ENCODE data around the gene BAG1. TPM values are rescaled to one million over a fixed set of nuclear protein-coding genes. Genes with fewer than 3 reads are reported as not detected.

The BAG1 gene
- total and polyA plus RNA-seq, 12 donors, result 71.9 to 159 (median 132) TPM

GRCh38 chr9:33227008-33227398, 37.5 kb downstream of the BAG1 start:
- 87 to 91% methylated on average over 10 of the region's 10 CpGs for WGBS, 2 donors
- intact Hi-C loops (cut with DNase I), result loop anchor here in 4 of 10 donors (2.0 to 10.0 kb wide), 3 partner anchors 52 to 146 kb away; no protein-coding TSS in a partner anchor
- no peak for TF ChIP-seq CTCF (IDR thresholded peaks at IDR 0.05)

GRCh38 chr9:33225319-33226147, 39.0 kb downstream of the BAG1 start:
- WGBS, 2 donors, result 27 to 28% methylated on average over 6 of the region's 6 CpGs
- Histone ChIP-seq H3K4me1 (peaks cover 0 to 30% (median 4%) of the 10 kb centered on the region in 9 donors), H3K36me3 (no peaks in the 10 kb centered on the region), H3K27me3 (no peaks in the 10 kb centered on the region), H3K27ac (peak overlapping the region in 2 of 10 donors; percentile 0 to 77), H3K9me3 (no peaks in the 10 kb centered on the region), H3K4me3 (no peak overlapping the region)
- peak; percentile 47 to 85 (median 78) for TF ChIP-seq CTCF (IDR thresholded peaks at IDR 0.05)
- peak in 6 of 8 donors; percentile 34 to 68 (median 48) for ATAC-seq
- DNase-seq, result peak in 1 of 2 donors; percentile 68
- intact Hi-C loops (cut with DNase I), result loop anchor here in 9 of 10 donors (1.0 to 10.0 kb wide), 7 partner anchors 51 to 145 kb away; no protein-coding TSS in a partner anchor

More at GRCh38 chr9:33227008-33227398, 37.5 kb downstream of the BAG1 start:
- peaks cover 0 to 15% (median 4%) of the 10 kb centered on the region in 9 donors for H3K4me1 ChIP-seq
- H3K4me3 ChIP-seq, result no peak overlapping the region
- no peaks in the 10 kb centered on the region for H3K36me3 ChIP-seq
- H3K27ac ChIP-seq, result peak overlapping the region in 1 of 10 donors; percentile 77
- H3K27me3 ChIP-seq, result no peaks in the 10 kb centered on the region
- DNase-seq, result peak; percentile 19 to 45
- H3K9me3 ChIP-seq, result no peaks in the 10 kb centered on the region
- ATAC-seq, result peak in 7 of 8 donors; percentile 16 to 73 (median 34)

DNA sequence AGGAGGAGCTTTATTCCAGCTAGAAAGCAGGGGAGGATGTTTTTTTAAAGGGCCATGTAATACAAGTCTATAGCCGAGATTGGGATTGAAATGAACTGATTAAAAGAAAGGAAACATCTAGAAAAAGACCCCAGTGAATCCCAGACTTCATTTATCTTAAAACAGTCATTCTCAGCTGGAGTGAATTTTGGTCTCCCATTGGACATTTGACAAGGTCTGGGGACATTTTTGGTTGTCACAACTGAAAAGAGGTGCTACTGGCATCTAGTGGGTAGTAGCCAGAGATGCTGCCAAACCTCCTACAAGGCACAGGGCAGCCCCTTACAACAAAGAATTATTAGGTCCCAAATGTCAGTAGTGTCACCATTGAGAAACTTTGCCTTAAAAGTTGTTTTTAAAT, 40.8 kb downstream of the BAG1 start:
- DNase-seq, result no peak
- Histone ChIP-seq H3K27me3 (no peaks in the 10 kb centered on the region), H3K27ac (peak overlapping the region in 1 of 10 donors; percentile 4), H3K4me1 (peaks cover 0 to 31% (median 4%) of the 10 kb centered on the region in 9 donors), H3K36me3 (no peaks in the 10 kb centered on the region), H3K4me3 (no peak overlapping the region), H3K9me3 (no peaks in the 10 kb centered on the region)
- ATAC-seq, result no peak
- WGBS, 2 donors, result 76 to 79% methylated on average over 1 of the region's 1 CpG
- TF ChIP-seq CTCF (IDR thresholded peaks at IDR 0.05), result peak in 4 of 9 donors; percentile 22 to 41 (median 30)
- intact Hi-C loops (cut with DNase I), result loop anchor here in 9 of 10 donors (1.0 to 10.0 kb wide), 8 partner anchors 49 to 143 kb away; partner anchors contain the start of gene B4GALT1 (in 1 of the 9)

- Histone ChIP-seq H3K27me3 (no peaks in the 10 kb centered on the region), H3K36me3 (no peaks in the 10 kb centered on the region), H3K27ac (no peak overlapping the region), H3K4me3 (no peak overlapping the region), H3K4me1 (peaks cover 0 to 31% (median 4%) of the 10 kb centered on the region in 9 donors), H3K9me3 (no peaks in the 10 kb centered on the region)
- intact Hi-C loops (cut with DNase I), result loop anchor here in 6 of 10 donors (2.0 to 10.0 kb wide), 4 partner anchors 47 to 141 kb away; partner anchors contain the start of gene B4GALT1 (in 1 of the 6)
- DNase-seq, result no peak
- no peak for ATAC-seq
- TF ChIP-seq CTCF (IDR thresholded peaks at IDR 0.05), result no peak
- 69 to 77% methylated on average over 3 of the region's 3 CpGs for WGBS, 2 donors
Observed at GRCh38 chr9:33222031-33222430, 42.5 kb downstream of the BAG1 start.

All from heart right ventricle (tissue), 16 donors.